Measurements from ENCODE around the gene C1orf116.

Gene C1orf116

DNA sequence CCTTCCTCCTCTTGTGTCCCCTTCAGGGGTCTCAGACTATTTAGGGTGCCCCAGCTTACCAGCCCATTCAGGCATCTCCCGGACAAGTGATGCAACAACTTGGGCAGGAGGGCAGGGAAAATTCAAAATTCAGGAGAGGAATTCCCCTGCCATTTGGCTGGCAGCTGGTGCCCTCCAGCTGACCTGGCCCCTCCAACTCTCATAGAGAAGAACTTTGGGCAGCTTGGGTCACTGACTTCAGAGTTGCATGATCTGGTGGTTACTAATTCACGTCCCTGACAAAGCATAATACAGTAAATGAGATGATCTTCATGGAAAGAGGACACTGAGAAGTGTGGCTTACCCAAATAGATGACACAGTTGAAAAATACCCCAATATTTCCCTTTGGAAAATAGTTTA lies 62.1 kb downstream of the C1orf116 start, which contains the start of gene FCAMR:
Gene FCAMR, minus strand, starts transcription at position 15 of the 400 bp plus-strand sequence. CDS start 335 bp downstream, outside the sequence.
- H3K4me3 ChIP-seq (ENCODE audit: low read length): no peak within 1 kb of the TSS
- TF ChIP-seq, protein P1, sequence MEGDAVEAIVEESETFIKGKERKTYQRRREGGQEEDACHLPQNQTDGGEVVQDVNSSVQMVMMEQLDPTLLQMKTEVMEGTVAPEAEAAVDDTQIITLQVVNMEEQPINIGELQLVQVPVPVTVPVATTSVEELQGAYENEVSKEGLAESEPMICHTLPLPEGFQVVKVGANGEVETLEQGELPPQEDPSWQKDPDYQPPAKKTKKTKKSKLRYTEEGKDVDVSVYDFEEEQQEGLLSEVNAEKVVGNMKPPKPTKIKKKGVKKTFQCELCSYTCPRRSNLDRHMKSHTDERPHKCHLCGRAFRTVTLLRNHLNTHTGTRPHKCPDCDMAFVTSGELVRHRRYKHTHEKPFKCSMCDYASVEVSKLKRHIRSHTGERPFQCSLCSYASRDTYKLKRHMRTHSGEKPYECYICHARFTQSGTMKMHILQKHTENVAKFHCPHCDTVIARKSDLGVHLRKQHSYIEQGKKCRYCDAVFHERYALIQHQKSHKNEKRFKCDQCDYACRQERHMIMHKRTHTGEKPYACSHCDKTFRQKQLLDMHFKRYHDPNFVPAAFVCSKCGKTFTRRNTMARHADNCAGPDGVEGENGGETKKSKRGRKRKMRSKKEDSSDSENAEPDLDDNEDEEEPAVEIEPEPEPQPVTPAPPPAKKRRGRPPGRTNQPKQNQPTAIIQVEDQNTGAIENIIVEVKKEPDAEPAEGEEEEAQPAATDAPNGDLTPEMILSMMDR (conservative IDR thresholded peaks at IDR 0.05; ENCODE audit: low read length): no peak
- no peak for DNase-seq (ENCODE audit: low read depth)

DNA sequence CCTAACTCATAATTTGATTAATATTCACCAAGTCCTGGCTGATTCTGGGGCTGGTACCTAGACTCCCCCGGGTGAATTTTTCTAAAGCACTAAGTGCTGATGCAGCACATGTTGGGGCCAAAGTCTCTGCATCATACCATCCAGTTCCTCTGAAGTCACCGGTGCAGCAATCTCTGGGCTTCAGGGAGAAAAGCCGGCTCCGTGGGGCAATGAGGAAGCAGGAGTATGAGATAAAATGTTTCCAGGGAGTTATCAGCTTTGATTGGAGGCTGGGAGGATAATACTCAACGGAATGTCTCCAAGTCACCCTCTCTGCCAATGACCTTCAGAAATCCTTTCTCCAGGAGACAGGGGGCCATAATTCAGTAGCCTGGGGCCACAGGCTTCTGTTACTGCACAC lies 63.5 kb downstream of the C1orf116 start:
- DNase-seq (ENCODE audit: low read depth): no peak
- H3K4me3 ChIP-seq (ENCODE audit: low read length): no peak overlapping the region
- TF ChIP-seq, protein P1 (conservative IDR thresholded peaks at IDR 0.05; ENCODE audit: low read length): no peak
